SKM-1 (cell line): ENCODE data around the gene ARPC5.
A peak's percentile ranks its signal among the peaks of the same experiment; 100 is the strongest.
"Not testable (repeated sequence)": the region's sequence is repeated elsewhere in the genome, so short reads cannot be mapped to it uniquely, and the experiment has no call there.

Experiments
- DNase-seq: peaks from one replicate; lab custom pipeline; 2025; ENCODE audit not compliant: unreplicated experiment; lab: John Stamatoyannopoulos, UW

The ARPC5 gene

DNA sequence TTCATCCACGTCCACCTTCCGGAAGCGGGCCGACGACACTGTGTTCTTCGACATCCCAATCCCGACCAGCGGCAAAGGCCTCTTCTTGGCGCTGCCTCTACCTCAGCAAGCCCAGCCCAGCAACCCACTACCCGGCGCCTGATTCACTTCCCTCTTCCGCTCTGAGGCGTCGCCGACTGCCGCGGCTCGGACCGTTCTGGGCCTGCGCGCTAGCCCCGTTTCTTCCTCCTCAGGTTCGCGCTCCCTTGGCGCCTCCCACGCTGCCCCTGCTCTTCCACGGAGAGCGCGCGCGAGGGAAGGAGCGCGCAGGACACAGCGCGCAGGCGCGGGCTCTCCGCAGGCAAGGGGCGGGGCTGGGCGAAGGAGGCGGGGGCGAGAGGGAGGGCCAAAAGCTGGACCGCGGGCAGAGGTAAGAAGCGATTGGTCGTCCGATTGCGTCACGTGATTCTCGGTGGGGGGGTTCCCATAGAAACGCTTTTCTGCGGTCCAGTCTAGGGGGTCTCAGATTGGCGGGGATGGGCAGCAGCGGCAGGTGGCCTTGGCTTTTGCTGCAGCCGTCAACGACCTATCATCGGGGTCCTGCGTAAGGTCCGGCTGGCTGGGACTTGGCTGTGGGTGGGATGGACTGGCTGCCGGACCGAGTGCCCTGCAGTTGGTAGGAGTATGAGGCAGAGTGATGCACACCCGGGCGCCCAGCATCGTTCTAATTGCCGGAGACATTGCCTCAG lies at the start of gene ARPC5:
TSS of gene ARPC5 (minus strand) at position 178 of the 728 bp plus-strand sequence. CDS start at position 54, 124 bp downstream.
- DNase-seq: peak; percentile 100

DNA sequence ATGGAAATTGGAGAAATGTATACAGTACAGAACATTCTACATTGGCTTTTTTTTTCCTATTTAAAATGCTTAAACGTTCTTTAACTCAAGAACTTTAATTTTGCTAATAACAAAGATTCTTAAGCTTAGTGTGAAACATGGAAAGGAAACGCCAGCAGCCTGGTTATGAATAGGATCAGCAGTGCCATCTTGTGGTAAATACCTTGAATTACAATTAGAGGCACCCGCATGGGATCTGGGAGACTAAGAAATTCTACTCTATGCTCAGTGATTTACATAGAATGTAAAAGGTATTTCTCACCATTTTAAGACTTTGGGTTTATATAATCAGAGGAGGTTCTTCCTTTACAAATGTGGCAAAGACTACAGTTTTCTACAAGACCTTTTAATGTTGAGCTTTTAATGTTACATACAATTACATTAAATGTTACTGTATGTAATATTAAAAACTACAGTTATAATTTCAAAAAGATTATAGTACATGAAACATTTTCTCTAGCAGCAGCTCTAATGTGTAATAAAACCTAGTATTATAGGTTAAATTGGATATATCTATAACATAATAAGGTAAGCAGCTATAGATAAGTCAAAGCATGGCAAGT lies 49.6 kb upstream of the ARPC5 start:
- peak; percentile 76 for DNase-seq

- not testable (repeated sequence) for DNase-seq
Observed at GRCh38 chr1:183679363-183679762, 43.8 kb upstream of the ARPC5 start.

GRCh38 chr1:183678819-183679218 lies 43.2 kb upstream of the ARPC5 start:
- no peak for DNase-seq

GRCh38 chr1:183676586-183677189 lies 41.1 kb upstream of the ARPC5 start:
- no peak for DNase-seq

DNA sequence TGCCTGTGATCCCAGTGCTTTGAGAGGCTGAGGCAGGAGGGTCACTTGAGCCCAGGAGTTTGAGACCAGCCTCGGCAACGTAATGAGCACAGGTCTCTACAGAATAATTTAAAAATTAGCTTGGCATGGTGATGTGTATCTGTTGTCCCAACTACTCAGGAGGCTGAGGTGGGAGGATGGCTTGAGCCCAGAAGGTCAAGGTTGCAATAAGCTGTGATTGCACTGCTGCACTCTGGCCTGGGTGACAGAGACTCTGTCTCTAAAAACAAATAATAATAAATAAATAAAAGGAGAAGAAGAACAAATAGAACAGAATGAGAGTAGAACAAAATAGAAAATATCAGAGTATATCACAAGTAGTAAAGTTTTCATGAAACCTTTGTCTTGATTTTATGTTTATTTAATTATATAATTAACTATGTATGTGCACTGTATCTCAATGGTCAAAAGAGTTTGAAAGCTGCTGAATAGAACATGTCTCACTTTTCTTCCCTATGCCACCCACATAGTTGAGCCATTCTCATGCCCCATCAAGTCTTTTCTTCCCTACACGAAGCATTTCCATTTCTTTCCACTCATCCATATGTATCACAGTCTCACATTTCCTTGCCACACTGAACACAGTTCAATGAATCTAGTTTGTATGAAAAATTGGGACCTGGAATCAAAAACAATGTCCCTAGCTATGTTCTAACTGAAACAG lies 40.5 kb upstream of the ARPC5 start:
- no peak for DNase-seq

GRCh38 chr1:183675381-183675780 lies 39.8 kb upstream of the ARPC5 start:
- no peak for DNase-seq

DNA sequence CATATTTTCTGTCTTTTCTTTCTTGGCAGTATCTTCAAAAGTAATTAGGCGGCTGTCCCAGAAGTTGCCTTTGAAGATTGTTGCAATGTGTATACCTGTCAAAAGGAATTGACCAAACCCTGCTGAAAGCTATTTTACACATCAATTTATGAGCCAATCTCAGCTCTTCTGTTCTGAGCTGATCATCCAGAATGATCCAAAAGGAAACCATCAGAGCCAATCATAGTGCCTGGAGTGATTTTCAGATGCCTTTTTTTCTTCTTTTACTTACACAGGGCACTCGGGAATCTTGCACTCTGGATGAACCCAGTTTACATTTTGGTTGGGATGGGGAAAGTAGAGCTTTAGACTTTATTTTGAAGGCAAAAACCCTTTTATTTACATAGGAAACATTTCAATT lies 39.3 kb upstream of the ARPC5 start:
- no peak for DNase-seq

GRCh38 chr1:183674339-183674738 lies 38.8 kb upstream of the ARPC5 start:
- DNase-seq: no peak

- no peak for DNase-seq
Observed at GRCh38 chr1:183673605-183674323, 38.2 kb upstream of the ARPC5 start.

GRCh38 chr1:183670169-183670568 lies 34.6 kb upstream of the ARPC5 start:
- DNase-seq: no peak

DNA sequence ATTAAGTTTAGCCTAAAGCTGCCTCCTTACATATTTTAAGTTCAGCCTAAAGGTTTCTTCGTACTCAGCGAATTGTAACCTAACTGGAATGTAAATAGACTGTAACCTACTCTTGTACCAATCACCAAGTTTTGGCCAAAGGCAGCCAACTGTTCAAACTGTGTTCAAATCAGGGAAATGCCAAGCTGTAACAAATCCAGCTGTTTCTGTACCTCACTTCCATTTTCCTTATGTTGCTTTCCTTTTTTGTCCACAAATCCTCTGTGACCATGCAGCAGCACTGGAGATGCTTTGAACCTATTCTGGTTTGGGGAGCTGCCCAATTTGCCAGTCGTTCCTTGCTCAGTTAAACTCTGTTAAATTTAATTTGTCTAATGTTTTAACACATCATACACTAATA lies 20.8 kb upstream of the ARPC5 start:
- DNase-seq: no peak

DNA sequence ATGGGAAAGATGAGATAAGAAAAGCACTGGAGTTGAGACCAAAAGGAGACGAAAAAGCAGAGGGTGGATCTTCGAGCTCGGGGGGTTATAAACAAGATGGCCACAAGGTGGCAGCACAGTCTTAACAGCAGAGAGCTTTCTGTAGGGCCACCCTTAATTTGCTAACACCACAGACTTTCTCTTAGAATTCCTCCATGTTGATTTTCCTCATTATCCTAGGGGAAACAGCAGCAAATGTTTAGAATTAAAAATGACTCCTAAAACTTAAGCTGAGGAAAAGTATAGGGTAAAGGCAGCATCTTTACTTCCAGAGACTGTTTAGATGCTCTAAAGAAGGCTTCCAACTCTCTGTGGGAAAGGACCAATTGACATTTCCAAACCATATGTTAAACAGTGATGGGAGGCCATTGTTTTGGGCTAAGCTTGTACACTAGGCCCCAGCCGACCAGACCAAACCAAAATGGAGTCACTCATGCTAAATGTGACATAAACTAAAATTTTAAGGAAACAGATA lies 20.0 kb upstream of the ARPC5 start:
- DNase-seq: peak; percentile 87

DNA sequence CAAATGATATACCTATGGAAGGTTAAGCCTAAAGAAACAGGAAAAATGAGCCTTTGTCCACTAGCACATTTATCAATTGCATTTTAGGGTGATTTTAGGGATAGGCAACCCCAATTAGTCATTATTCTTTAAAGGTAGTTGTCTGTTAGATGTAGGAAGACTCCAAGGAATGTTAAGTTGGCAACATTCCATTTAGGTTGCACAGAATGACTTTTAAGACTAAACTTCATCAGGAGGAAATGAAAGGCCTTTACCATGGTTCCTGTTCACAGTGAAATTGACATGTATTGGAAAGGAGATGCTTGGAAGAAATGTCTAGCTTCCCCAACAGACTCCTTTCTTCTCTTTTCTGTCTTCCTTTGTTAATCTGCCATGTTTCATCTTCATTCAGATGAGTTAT lies 19.1 kb upstream of the ARPC5 start:
- DNase-seq: no peak

GRCh38 chr1:183653876-183654451 lies 18.4 kb upstream of the ARPC5 start:
- DNase-seq: no peak

- DNase-seq: no peak
Observed at GRCh38 chr1:183653462-183653794, 17.8 kb upstream of the ARPC5 start.

DNA sequence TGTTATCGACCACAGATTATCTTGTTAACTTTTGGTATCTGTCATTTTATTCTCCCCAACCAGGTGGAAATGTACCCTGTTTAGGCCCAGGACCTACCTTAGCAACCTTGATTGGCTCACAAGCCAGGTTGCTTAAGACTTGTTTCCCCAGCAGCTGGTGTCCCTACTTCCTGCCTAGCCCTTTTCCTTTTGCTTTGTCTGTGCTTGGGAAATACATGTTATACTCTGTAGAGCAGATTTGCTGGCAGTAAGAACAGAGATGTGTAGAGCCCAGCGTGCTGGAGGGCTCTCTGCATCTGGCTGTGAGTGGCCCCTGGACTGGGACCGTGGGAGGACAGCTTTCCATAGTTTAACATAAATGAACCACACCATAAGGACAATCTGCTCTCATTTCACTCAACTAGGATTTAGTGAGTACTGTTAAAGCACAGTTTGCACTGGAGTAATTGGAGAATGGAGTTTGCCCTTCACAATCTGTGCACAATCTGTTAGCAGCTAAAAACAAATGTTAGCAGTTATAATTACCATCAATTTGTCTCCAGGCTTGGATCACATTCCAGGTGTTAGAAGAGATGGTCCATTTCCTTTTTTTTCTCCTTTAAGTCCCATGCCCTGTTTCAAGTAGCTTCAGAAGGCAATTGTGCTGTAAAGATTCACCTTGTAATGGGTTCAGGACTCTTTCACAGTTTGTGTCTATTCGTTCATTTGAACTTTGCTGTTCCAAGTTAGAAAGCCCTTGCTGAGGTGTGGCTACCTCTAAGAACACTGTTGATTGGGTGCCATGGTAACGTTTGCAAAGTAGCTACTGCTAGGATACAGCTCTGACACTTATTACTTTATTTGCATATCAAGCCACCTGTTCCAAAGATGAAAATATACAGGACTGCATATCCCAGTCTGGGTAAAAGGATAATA lies 17.2 kb upstream of the ARPC5 start, which contains the start of gene APOBEC4:
TSS of gene APOBEC4 (minus strand) at position 770 of the 915 bp plus-strand sequence. CDS start 4,535 bp downstream, outside the sequence.
- peak; percentile 32 for DNase-seq

DNA sequence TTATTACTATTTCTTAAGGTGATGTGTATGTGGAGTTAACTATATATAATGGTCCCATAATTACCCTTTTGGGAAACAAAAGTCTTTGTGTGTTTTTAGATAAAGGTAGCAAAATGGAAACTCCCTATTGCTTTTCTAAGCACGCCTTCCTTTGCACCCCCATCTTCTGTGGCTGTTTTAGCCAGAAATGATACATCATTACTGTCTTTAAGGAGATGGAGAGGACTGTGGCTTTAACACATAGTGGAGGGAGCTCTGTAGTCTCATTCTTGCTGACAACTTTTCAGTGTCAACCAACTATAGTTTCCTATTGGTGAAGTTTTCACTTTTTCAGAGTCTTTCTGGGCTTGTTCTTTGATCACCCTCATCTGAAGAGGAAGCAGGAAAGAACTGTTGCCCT lies 16.5 kb upstream of the ARPC5 start:
- DNase-seq: no peak

DNA sequence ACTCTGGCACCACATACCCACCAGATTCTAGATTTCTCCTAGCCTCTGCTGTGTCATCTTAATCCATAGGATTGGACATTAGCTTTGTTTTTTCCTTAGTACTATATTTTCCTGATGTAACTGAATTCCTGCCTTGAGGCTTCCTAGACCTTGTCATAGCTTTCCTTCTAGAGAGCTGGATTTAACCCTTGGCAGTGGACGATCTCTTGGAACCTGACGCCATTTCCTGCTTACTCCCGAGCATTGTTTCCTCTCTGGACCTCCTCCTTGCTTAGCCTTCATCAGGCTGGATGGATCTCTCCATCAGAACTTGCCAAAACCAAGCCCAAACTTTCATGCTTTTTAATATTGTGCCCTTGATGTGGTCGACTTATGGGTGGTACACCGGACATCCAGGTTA lies 16.0 kb upstream of the ARPC5 start:
- DNase-seq: no peak
